Activated CD8-positive, alpha-beta T cell treated with anti-CD3 and anti-CD28 coated beads for 36 hours (primary cell): ENCODE data around the gene STK10. TPM values are rescaled to one million over a fixed set of nuclear protein-coding genes. Genes with fewer than 3 reads are reported as not detected.

Experiments
- ATAC-seq: fragments of 200-7000 bp; cut with Tn5 transposase; one replicate; pipeline ENCODE4 v1.10.0; 2021; ENCODE audit warnings: mild to moderate bottlenecking, moderate library complexity
- CTCF ChIA-PET: fragments of 350-600 bp; sonication (Branson Sonifier 250); formaldehyde crosslinking; loops from one replicate; lab custom pipeline; 2021; ENCODE audit warnings: antibody characterized with exemption; lab: Charles Lee
- POLR2A ChIA-PET: fragments of 350-600 bp; sonication (Branson Sonifier 250); formaldehyde crosslinking; loops from one replicate; lab custom pipeline; 2021; ENCODE audit warnings: antibody characterized with exemption; lab: Charles Lee
- DNase-seq: peaks from one replicate; pipeline ENCODE4 v3.0.0-alpha.2; 2020
- H3K27ac Mint-ChIP-seq: one replicate; pipeline ENCODE4 v1.8.0; 2021; ENCODE audit warnings: mild to moderate bottlenecking, mixed read lengths
- H3K27me3 Mint-ChIP-seq: one replicate; pipeline ENCODE4 v1.8.0; 2021; ENCODE audit warnings: mixed read lengths
- H3K36me3 Mint-ChIP-seq: one replicate; pipeline ENCODE4 v1.8.0; 2021; ENCODE audit warnings: low read depth, mixed read lengths
- H3K4me1 Mint-ChIP-seq: one replicate; pipeline ENCODE4 v1.8.0; 2021; ENCODE audit warnings: low read depth, mixed read lengths
- H3K4me3 Mint-ChIP-seq: one replicate; pipeline ENCODE4 v1.8.0; 2021; ENCODE audit warnings: mild to moderate bottlenecking, moderate library complexity, mixed read lengths
- H3K9me3 Mint-ChIP-seq: one replicate; pipeline ENCODE4 v1.8.0; 2021; ENCODE audit warnings: mixed read lengths
- CTCF ChIP-seq: fragments of 200-600 bp; IDR thresholded peaks from one replicate; pipeline ENCODE4 v1.8.0; 2022; ENCODE audit warnings: antibody characterized with exemption, mild to moderate bottlenecking
- intact Hi-C: fragments of 100-400 bp; cut with micrococcal nuclease; formaldehyde crosslinking; loops from one replicate; pipeline ENCODE4 v1.10.0; 2022
- total RNA-seq, 2 experiments: library from RNA; stranded (reverse); gene quantifications; one replicate each; pipeline ENCODE4 v1.2.3, GENCODE V29; 2021

STK10 gene
- total RNA-seq, 2 experiments from 2014 or later: 142 to 143 TPM

DNA sequence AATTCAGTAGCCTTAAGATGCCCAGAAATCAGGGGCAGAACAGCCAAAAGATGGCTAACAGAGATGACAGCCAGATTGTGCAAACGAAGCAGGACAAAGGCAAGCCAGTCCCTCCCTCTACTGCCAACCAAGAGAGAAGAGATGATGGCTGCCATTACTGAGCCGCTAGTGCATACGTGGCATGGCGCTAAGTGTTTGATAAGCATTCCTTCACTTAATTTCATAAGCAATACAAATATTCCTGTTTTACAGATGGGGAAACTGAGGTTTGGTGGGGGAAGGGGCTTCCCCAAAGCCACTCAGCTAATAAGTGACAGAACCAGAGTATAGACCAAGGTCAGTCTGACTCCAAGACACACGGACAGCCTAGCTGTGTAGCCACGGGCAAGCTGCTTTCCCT, 44.1 kb downstream of the STK10 start:
- TF ChIP-seq CTCF: no peak
- H3K27me3 Mint-ChIP-seq: no peaks in the 10 kb centered on the region
- no peaks in the 10 kb centered on the region for H3K9me3 Mint-ChIP-seq
- intact Hi-C loops: no loop called here
- POLR2A ChIA-PET: interaction anchor here (0.9 kb wide), 1 partner anchor 12 kb away, joined by 3 read pairs; no protein-coding TSS in a partner anchor
- peak overlapping the region; percentile 70 for H3K27ac Mint-ChIP-seq
- peaks cover 27% of the 10 kb centered on the region for H3K36me3 Mint-ChIP-seq
- CTCF ChIA-PET: no interaction called here
- no peak for ATAC-seq
- DNase-seq: no peak
- H3K4me3 Mint-ChIP-seq: no peak overlapping the region
- peaks cover 72% of the 10 kb centered on the region for H3K4me1 Mint-ChIP-seq

DNA sequence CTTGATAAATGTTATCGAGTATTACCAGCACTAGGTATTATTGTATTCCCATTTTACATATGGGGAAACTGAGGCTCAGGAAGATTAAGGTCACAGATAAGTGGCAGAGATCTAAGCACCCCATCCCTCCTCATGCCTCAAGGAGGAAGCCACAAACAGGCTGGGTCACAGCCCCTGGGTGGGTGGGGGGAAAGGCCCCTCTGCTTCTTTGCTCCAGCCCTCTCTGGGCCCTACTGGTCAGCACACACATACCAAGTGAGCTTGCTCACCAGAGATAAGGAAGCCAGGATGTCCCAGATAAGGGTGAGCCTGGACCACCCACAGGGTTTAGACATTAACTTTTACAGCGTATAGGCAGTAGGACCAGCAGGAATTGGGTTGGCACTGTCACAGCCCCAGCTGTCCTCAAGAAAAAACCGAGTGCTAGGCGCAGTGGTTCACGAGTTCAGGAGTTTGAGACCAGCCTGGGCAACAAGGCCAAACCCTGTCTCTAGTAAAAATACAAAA, 45.3 kb downstream of the STK10 start:
- Mint-ChIP-seq H3K27me3 (no peaks in the 10 kb centered on the region), H3K4me1 (peaks cover 69% of the 10 kb centered on the region), H3K36me3 (peaks cover 23% of the 10 kb centered on the region), H3K9me3 (no peaks in the 10 kb centered on the region), H3K27ac (peak overlapping the region; percentile 64), H3K4me3 (no peak overlapping the region)
- ATAC-seq (no peak), DNase-seq (no peak)
- TF ChIP-seq CTCF: no peak
- CTCF ChIA-PET: interaction anchor here (1.2 kb wide), 1 partner anchor 44 kb away, joined by 3 read pairs; no protein-coding TSS in a partner anchor
- intact Hi-C loops: no loop called here
- POLR2A ChIA-PET: interaction anchor here (0.6 to 1.3 kb wide), 3 partner anchors 26 to 890 kb away, joined by 3 to 4 read pairs (median 3); no protein-coding TSS in a partner anchor

DNA sequence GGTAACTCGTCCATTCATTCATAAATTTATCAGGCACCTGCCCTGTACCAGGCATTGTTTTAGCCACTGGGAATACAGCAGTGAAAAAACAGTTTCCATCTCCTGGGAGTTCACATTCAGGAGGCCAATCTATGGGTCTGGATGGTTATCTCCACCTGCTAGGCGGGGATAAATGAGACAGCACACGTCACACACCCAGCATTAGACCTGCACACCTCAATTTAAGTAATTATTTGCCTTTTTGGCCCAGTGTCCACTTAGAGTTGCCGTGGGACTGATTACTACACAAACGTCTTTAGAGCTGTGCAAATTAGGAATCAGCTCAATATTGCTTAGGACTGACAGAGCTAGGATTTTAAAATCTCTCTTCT, 46.1 kb downstream of the STK10 start:
- H3K27ac Mint-ChIP-seq: peak overlapping the region; percentile 12
- TF ChIP-seq CTCF: no peak
- no peak overlapping the region for H3K4me3 Mint-ChIP-seq
- intact Hi-C loops: no loop called here
- DNase-seq (no peak), ATAC-seq (no peak)
- peaks cover 29% of the 10 kb centered on the region for H3K36me3 Mint-ChIP-seq
- CTCF ChIA-PET: interaction anchor here (1.2 kb wide), 1 partner anchor 45 kb away, joined by 3 read pairs; no protein-coding TSS in a partner anchor
- POLR2A ChIA-PET: interaction anchor here (0.6 to 1.3 kb wide), 2 partner anchors 47 to 891 kb away, joined by 3 read pairs; no protein-coding TSS in a partner anchor
- peaks cover 5% of the 10 kb centered on the region for H3K9me3 Mint-ChIP-seq
- no peaks in the 10 kb centered on the region for H3K27me3 Mint-ChIP-seq
- peaks cover 68% of the 10 kb centered on the region for H3K4me1 Mint-ChIP-seq

DNA sequence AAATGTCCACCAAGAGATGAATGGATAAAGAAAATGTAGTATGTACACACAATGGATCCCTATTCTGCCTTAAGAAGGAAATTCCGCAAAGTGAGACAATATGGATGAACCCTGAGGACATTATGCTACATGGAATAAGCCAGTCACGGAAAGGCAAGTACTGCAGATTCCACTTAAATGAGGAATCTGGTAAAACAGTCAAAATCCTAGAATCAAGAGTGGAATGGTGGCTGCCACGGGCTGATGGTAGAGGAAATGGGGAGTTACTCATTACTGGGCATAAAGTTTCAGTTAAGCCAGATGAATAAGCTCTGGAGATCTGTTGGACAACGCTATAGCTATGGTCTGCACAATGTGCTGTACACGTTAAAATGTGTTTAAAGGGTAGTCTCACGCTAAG, 47.2 kb downstream of the STK10 start:
- CTCF ChIA-PET: interaction anchor here (1.1 kb wide), 1 partner anchor 10 kb away, joined by 3 read pairs; no protein-coding TSS in a partner anchor
- Mint-ChIP-seq H3K27me3 (no peaks in the 10 kb centered on the region), H3K4me1 (peaks cover 62% of the 10 kb centered on the region), H3K9me3 (peaks cover 5% of the 10 kb centered on the region), H3K27ac (peak overlapping the region; percentile 12), H3K36me3 (peaks cover 29% of the 10 kb centered on the region), H3K4me3 (no peak overlapping the region)
- DNase-seq: no peak
- POLR2A ChIA-PET: no interaction called here
- intact Hi-C loops: no loop called here
- no peak for ATAC-seq
- TF ChIP-seq CTCF: no peak

DNA sequence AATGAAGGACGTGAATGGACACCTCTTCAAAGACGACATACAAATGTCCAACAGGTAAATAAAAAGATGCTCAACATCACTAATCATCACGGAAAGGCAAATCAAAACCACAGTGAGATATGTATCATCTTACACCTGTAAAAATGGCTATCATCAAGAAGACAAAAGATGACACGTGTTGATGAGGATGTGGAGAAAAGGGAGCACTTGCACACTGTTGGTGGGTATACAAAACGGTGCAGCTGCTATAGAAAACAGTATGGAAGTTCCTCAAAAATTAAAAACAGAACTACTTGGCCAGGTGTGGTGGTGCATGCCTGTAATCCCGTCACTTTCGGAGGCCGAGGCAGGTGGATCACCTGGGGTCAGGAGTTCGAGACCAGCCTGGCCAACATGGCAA, 47.9 kb downstream of the STK10 start:
- intact Hi-C loops: no loop called here
- H3K9me3 Mint-ChIP-seq: peaks cover 5% of the 10 kb centered on the region
- H3K27ac Mint-ChIP-seq: peak overlapping the region; percentile 68
- peaks cover 65% of the 10 kb centered on the region for H3K4me1 Mint-ChIP-seq
- H3K36me3 Mint-ChIP-seq: peaks cover 35% of the 10 kb centered on the region
- CTCF ChIA-PET: interaction anchor here (1.1 kb wide), 1 partner anchor 11 kb away, joined by 3 read pairs; no protein-coding TSS in a partner anchor
- TF ChIP-seq CTCF: no peak
- POLR2A ChIA-PET: no interaction called here
- no peak for ATAC-seq
- no peaks in the 10 kb centered on the region for H3K27me3 Mint-ChIP-seq
- H3K4me3 Mint-ChIP-seq: no peak overlapping the region
- DNase-seq: no peak
